SK-N-DZ (cell line): ENCODE results near the gene ATP6V1B1.
A peak's percentile ranks its signal among the peaks of the same experiment; 100 is the strongest.

ENCODE experiments used
- DNase-seq: peaks from one replicate; pipeline ENCODE4 v3.0.0-alpha.2; 2015; ENCODE audit warnings: low spot score

The ATP6V1B1 gene

GRCh38 chr2:70901227-70902066 lies 34.3 kb upstream of the ATP6V1B1 start:
- peak; percentile 56 for DNase-seq

DNA sequence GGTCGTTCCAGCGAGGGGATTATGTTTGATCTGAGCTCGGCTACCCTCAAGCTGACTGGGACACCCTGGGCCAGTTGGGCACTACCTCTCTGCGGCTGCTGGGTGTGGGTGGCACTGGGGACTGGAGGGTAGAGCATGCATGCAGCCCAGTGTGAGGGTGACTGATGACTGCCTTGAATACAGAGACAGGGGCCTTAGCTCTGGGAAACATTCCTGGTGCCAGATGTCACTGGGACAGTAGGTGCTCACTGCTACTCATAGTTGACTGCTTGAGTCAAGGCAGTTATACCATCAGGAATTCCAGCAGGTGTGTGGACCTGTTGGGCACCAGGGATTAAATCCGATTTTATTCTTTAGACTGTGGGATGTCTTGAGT lies 33.6 kb upstream of the ATP6V1B1 start:
- DNase-seq: no peak

DNA sequence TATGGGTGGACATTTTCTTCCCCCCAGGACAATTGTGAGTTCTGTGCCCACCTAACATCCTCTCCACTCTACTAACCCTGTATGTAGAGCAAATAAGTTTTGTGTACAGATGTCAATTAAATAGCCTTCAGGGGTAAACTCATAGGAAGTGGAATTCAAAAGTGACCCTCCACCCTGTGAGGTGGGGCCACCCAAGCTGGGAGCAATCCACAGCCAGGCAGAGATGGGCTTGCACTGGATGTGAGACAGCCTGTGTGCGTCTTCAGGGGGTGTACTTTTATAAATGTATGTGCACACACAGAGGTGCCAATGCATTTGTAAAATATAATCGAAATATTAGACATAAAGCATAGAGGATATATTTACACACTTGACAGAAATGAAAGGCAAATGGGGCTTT lies 33.1 kb upstream of the ATP6V1B1 start:
- DNase-seq: no peak

- DNase-seq: no peak
Measured at GRCh38 chr2:70903171-70903570, 32.5 kb upstream of the ATP6V1B1 start.

GRCh38 chr2:70903641-70904340 lies 31.9 kb upstream of the ATP6V1B1 start:
- no peak for DNase-seq

GRCh38 chr2:70904371-70905216 lies 31.1 kb upstream of the ATP6V1B1 start:
- no peak for DNase-seq

DNA sequence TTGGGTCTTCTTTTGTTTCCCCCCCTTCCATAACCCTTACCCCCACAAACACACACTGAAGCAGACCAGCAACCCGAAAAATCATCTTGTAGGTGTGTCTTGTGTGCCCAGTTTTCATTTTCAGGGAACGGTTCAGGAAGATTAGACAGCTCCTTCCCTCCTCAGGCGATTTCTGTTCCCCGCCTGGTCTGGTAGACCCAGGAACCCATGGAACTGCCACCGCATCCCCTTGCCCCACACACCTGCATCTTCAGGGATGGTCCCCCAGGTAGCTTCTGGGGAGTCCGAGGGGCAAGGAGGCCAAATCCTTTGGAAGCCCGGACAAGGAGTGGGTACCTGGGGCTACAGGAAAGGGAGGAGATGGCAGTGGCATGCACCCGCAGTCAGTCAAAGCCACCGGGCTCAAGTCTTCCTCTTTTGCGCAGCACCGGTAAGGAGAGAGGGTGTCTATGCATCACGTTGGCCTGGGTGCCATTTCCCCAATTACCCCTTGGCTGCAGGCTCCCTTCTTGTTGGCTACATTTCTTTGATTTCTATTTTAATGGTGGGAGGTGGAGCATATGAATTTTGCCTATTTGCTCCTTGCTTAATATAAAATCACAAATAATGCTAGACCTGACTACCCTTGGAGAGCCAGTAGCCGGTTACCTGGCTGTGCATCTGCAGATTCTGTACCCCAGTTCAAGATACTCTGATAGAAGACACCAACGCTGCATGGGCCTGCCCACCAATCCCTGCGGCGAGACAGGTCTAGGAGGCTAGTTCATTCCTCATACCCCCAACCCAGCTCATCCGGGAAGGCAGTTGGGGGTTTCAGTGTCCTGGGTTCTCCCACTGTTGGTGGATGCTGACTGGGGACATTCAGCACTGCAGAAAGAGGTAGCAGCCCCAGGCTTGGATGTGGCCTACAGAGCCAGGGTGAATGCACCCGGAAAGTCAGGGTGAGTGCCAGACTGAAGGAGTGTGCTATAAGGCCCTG lies 30.0 kb upstream of the ATP6V1B1 start:
- no peak for DNase-seq

DNA sequence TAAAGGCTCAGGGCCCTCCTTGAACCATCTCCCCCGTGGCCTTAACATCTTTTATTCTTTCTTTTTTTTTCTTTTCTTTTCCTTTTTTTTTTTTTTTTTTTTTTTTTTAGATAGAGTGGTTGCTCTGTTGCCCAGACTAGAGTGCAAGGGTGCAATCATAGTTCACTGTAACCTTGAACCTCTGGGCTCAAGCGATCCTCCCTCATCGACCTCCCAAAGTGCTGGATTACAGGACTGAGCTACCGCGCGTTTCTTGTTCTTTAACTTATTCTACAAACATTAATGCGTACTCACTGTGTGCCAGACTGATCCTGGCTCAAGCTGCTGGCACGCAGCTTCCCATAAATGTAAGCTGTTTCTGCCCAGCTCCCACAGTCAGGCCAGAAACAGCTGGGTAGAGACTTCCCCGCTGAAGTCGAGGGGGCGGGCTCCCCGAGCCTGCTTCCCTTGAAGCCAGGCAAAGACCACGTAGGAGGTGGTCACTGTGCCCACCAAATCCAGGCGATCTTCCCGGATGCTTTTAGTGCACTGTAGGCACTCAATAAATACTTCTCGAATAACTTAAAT lies 29.2 kb upstream of the ATP6V1B1 start:
- DNase-seq: no peak

- no peak for DNase-seq
Measured at GRCh38 chr2:70907130-70908057, 28.3 kb upstream of the ATP6V1B1 start.

- no peak for DNase-seq
Measured at GRCh38 chr2:70916291-70916690, 19.4 kb upstream of the ATP6V1B1 start.

DNA sequence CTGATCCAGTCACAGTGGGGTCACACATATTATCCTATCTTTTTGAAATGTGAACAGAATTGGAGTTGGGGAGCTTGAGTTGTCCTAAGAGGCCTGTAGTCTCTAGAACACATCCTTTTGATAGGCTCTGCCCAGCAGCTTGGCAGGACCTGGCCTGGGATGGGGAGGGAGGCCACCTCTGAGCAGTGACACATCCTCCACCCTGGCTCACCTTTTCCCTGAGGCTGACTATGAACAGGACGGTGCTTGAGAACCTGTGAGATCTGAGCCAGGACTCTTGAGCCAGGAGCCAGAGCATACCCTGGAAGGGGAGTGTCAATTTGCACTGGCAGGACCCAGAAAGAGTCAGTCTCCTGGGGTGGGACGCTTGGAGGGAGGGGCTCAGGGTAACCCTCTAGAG lies 17.7 kb upstream of the ATP6V1B1 start:
- no peak for DNase-seq

DNA sequence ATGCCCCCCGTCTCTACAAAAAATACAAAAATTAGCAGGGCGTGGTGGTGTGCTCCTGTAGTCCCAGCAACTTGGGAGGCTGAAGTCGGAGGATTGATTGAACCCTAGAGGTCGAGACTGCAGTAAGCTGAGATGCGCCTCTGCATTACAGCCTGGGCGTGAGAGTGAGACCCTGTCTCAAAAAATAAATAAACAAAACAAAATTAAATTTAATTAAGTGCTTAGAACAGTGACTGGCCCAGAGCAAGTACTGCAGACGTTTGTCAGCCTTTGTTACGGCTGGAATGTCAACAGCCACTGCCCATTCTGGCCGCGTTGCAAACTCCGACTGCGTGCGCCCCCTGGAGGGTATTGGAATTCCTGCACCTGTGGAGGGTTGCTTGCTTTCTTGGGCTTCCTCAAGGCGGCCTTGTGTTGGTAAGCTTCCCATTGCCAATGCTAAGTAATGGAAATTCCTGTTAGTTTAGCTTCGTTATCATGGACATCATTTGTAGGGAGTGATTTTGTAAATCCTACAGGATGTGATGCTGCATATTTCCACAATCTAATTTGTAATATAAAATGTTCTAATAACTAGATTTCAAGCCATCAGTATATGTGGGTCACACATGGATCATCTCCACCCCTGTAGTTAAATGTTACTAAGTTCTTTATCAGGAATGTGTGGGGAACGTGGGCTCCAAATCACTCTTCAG lies 15.9 kb upstream of the ATP6V1B1 start:
- DNase-seq: peak; percentile 74

GRCh38 chr2:70920367-70920715 lies 15.4 kb upstream of the ATP6V1B1 start:
- DNase-seq: no peak

DNA sequence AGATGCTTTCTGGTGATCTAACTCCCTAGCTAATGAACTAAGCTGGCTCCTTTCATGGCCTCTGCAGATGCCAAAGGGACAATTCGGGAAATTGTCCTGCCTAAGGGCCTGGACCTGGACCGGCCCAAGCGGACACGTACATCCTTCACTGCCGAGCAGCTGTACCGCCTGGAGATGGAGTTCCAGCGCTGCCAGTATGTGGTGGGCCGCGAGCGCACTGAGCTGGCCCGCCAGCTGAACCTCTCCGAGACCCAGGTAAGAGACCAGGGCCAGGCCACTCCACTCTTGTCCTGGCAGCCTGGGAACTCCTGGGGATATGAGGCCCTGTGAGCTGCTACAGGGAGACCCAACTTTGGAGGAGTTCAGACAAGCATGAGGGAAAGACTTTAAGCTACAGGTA lies 14.7 kb upstream of the ATP6V1B1 start:
- no peak for DNase-seq

DNA sequence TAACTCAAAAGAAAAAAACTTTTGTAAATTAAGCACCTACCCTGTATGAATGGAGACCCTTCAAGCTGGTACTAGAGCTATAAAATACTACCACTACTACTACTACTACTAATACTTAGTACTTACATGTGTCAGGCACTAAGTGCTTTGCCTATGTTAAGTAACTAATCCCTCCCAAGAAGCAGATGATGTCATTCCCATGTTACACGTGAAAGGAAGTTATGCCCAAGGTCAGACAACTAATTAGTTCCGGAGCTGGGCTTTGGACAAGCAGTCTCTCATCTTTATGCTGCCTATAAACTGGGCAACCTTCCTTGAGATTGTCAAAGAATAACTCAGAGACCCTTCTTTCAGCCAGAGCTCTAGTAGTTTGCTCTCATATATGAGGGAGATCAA lies 13.9 kb upstream of the ATP6V1B1 start:
- DNase-seq: no peak

GRCh38 chr2:70922235-70923234 lies 13.2 kb upstream of the ATP6V1B1 start:
- DNase-seq: peak; percentile 68

GRCh38 chr2:70923378-70924015 lies 12.2 kb upstream of the ATP6V1B1 start:
- no peak for DNase-seq
